Measurements from ENCODE around the gene PFKFB2.

DNA sequence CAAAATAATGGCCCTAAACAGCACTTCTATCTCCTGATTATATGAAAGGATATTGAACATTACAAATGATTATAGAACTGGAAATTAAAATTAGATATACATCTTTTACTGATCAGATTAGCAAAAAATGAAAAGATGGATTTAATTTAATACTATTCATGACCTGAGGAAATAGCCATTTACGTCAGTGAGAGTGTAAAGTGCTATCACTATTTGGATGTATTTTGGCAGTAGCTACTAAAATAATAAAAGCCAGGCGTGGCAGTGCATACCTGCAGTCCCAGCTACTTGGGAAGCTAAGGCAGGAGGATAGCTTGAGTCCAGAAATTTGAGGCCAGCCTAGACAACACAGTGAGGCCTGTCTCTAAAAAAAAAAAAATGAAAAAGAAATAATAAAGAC, 40.9 kb downstream of the PFKFB2 start:
- TF ChIP-seq YY1 (IDR thresholded peaks at IDR 0.05; ENCODE audit: insufficient read depth, insufficient read length) (no peak), SUZ12 (IDR thresholded peaks at IDR 0.05; ENCODE audit: extremely low read depth, insufficient read depth, insufficient read length) (no peak), ZNF274 (IDR thresholded peaks at IDR 0.05; ENCODE audit: low read depth, low read length) (no peak)

Data from NT2/D1 (cell line).